Measurements from ENCODE around the gene CBX8.
"Not testable (repeated sequence)": the region's sequence is repeated elsewhere in the genome, so short reads cannot be mapped to it uniquely, and the experiment has no call there.

The CBX8 gene

GRCh38 chr17:79777120-79777893, 19.6 kb downstream of the CBX8 start:
- DNase-seq, result no peak

DNA sequence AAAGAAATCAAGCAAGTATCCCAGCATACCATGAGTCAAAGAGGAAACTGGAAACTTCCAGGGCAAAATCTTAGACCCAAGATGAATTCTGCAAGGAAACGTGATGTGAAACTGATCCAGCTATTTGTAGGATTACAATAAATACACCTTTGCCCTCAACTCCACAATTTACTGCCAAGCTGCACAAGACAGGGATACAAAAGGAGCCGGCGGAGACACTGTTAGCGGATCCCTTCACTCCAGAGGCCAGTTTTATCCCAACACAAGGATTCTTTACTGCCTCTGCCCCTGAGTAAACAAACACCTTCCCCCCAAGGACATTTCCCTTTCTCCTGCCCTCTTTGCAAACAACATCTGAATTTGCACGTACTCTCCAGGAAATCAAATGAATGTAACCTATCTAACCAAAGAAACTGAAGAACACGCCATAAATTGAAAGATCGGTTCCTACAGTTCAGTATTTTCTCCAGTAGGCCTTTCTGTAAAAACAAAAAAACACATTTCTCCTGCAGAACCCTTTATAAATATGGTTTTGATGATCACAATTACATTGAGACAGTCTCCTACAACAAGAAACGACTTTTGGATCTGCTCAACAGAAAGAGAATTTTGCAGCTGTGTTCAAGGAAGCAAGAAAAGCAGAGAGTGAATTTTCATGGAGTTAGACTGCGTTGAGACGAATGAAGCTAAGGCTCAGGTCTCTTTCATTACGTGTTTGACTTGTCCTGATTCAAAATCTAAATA, 20.3 kb downstream of the CBX8 start:
- DNase-seq, result no peak

GRCh38 chr17:79775632-79776031, 21.2 kb downstream of the CBX8 start:
- DNase-seq, result no peak

GRCh38 chr17:79774561-79774975, 22.3 kb downstream of the CBX8 start:
- no peak for DNase-seq

GRCh38 chr17:79772726-79773125, 24.2 kb downstream of the CBX8 start:
- DNase-seq, result not testable (repeated sequence)

- DNase-seq, result no peak
Observed at GRCh38 chr17:79771276-79771675, 25.6 kb downstream of the CBX8 start.

DNA sequence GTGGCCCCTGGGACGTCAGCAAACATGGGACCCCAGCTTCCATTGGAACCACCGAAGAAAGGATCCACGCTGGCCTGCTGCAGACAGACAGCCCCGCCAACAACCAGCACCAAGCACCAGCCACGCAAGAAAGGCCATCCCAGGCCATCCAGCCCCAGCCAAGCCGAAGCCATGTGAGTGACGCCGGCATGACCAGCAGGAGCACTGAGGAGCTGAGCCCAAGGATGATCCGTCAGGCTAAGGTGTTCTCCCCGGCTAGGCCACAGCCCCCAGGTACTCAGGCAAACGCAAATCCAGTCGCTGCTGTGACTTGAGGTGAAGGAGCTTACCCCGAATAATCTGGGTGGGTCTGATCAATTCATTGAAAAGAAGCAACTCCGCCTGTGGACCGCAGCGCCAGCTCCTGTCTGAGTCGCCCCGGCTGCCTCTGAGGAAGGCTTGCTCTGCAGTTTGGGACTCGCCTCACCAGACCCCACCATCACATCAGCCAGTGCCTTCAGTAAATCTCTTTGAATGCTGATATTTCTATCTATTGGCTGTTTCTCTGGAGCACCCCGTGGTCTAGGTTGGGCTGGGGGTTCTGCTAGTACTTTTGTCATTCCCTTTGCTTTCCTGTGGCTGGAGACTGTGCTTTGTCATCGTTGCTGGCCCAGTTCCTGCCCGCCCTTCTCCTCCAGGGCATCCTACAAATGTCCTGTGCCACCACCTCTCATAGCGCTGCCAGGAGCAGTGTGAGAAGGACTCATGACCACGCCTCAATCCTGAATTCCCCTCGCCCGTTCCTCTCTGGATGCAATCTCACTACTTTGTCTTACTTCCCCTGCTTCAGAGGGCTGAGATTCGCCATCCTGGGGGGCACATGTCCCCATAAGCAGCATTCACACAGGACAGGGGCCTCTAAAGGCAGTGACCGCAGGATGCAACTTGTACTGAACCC, 27.0 kb downstream of the CBX8 start:
- no peak for DNase-seq

DNA sequence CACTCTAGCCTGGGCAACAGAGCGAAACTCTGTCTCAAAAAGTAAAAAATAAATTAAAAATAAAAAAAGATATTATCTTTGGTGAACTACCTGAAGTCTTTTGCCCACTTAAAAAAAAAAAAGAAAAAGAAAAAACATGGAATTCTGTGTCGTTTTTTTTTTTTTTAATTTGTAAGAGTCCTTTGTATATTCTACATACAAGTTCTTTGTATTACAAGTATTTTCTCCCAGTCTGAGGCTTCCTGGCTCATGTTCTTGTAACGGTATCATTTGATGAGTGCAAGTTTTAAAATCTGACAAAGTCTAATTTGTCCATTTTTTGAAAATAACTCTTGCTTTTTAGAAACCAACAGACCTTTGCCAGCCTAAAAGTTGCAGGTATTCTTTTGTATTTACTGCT, 31.2 kb downstream of the CBX8 start:
- DNase-seq, result no peak

GRCh38 chr17:79761894-79762589, 34.8 kb downstream of the CBX8 start:
- DNase-seq, result no peak

GRCh38 chr17:79760197-79760906, 36.5 kb downstream of the CBX8 start:
- DNase-seq, result no peak

- no peak for DNase-seq
Observed at GRCh38 chr17:79758271-79758670, 38.6 kb downstream of the CBX8 start.

DNA sequence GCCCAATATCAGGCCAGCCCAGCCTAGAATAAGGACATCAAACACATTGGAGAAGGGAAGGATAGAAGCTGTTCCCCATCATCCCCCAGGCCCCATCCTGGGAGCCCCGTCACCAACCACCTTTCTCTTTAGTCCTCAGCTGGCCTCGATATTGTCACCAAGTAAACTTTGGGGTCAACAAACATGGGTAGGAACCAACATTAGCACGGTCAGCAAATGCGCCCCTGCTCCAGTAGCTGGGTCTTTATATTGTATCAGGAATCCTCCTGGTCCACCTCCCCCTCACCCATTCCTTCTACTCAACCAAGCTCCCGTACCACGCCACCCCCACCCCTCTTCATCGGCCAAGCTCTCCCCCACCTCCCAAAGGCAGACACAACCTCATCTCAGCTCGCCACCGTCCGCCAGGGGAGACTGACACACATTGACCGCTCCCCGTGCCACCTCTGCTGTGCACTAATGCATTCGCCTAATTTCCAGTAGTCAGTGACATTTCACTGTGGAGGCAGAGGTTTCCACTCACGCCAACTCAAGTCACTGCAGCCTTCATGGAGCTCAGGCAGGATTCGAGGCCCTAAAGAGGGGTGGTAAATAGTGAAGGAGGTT, 39.6 kb downstream of the CBX8 start:
- no peak for DNase-seq

DNA sequence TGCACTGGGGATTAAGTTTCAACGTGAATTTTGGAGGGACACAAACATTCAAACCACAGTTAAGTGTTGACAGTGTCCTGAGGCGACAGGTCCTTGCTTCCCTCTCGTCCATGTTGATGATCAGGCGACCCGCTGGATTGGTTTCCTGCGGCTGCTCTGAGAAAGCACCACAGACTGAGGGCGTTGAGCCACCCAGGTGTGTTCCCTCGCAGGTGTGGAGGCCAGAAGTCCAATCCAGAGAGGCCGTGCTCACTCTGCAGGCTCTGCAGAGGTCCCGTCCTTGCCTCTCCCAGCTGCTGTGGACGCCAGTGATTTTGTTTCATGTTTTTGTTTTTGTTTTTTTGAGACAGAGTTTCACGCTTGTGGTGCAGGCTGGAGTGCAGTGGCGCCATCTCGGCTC, 41.3 kb downstream of the CBX8 start:
- DNase-seq, result no peak

GRCh38 chr17:79754903-79755302, 42.0 kb downstream of the CBX8 start:
- DNase-seq, result not testable (repeated sequence)

- DNase-seq, result no peak
Observed at GRCh38 chr17:79754370-79754769, 42.5 kb downstream of the CBX8 start.

DNA sequence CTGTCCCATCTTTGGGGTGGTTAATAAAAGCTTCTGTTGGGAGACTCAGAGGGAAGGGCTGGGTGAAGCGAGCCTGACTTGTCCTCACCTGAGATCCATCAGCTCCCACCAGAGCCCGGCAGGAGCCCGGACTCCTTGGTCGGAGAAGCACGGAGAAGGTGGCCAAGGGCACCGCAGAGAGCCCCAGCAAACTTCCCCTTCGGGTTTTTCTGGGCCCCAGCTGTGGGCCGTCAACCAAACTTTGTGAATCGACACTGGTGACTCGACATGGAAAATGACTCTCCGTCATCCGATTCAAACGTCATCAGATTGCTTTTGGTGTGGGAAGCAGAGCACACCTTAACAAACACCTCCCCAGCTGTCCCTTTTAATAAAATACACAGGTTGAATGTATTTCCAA, 44.7 kb downstream of the CBX8 start:
- peak; percentile 19 to 28 for DNase-seq

DNA sequence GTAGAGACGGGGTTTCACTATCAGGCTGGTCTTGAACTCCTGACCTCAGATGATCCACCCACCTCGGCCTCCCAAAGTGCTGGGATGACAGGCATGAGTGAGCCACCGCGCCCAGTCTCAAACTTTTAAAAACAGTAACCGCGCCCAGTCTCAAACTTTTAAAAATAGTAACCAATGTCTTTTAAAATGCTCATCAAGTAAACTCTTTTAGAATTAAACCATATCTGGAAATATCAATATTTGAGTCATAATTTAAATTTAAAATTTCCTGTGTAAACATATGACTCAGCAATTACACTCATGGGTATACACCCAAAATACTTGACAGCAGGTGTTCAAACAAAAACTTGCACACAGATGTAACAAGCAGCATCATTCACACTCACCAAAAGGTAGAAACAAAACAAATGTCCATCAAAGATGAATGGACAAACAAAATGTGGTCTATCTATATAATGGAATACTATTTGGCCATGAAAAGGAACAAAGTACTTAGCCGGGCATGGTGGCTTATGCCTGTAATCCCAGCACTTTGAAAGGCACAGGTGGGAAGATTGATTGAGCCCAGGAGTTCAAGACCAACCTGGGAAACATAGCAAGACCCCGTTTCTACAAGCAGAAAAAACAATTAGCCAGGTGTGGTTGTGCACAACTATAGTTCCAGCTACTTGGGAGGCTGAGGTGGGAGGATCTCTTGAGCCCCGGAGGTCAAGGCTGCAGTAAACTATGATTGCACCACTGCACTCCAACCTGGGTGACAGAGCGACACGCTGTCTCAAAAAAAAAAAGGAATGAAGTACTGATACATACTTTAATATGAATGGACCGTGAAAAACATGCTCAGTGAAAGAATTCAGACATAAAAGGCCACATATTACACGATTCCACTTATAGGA, 46.0 kb downstream of the CBX8 start:
- no peak for DNase-seq

DNA sequence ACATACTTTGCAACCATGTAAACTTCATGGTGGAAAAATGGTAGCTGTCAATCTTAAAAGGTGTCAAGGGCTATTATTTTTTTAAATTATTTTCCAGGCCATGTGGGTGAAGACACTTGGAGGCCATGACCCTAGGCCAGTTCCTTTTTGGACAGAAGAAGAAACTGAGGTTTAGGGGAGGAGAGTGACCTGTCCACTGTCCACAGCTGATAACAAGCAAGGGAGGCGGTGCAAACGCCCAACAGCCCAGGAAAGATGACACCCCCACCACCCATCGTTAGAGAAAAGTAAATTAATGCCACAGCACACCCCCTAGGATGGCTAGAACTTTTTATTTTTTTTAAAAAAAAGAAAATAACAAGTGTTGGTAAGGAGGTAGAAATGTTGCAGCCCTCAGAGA, 46.9 kb downstream of the CBX8 start:
- DNase-seq, result no peak

- no peak for DNase-seq
Observed at GRCh38 chr17:79749156-79749815, 47.6 kb downstream of the CBX8 start.
